ENCODE measurements around the gene SPATA31C2.
"Not testable (repeated sequence)": the region's sequence is repeated elsewhere in the genome, so short reads cannot be mapped to it uniquely, and the experiment has no call there.

DNA sequence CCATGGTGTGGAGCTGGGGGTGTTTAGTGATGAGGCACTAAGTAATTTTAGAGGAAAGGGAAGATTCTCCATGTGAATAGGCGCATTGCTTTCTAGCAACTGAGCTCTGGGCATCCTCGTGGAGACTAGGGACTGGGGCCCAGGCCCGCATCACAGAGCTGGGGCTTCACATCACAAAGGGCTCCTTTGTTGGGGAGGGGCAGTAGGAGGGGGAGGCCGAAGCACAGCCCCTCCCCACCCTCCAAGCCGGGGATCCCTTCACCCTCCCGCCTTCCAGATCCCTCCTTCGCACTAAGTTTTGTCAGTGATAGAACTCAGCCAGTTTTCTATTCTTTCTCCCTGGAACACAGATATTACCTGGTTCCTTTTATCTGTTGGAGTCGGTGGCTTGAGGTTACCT, at the start of gene SPATA31C2:
- TF ChIP-seq EZH2 (IDR thresholded peaks at IDR 0.05; ENCODE audit: insufficient read depth, low read length) = not testable (repeated sequence)
- TF ChIP-seq, protein P1, sequence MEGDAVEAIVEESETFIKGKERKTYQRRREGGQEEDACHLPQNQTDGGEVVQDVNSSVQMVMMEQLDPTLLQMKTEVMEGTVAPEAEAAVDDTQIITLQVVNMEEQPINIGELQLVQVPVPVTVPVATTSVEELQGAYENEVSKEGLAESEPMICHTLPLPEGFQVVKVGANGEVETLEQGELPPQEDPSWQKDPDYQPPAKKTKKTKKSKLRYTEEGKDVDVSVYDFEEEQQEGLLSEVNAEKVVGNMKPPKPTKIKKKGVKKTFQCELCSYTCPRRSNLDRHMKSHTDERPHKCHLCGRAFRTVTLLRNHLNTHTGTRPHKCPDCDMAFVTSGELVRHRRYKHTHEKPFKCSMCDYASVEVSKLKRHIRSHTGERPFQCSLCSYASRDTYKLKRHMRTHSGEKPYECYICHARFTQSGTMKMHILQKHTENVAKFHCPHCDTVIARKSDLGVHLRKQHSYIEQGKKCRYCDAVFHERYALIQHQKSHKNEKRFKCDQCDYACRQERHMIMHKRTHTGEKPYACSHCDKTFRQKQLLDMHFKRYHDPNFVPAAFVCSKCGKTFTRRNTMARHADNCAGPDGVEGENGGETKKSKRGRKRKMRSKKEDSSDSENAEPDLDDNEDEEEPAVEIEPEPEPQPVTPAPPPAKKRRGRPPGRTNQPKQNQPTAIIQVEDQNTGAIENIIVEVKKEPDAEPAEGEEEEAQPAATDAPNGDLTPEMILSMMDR (IDR thresholded peaks at IDR 0.05; ENCODE audit: insufficient read depth, low read depth, low read length) = not testable (repeated sequence)

Data from astrocyte (in vitro differentiated cells and primary cell).